IMR-90 (cell line): ENCODE data around the gene CAMTA2. TPM values are rescaled to one million over a fixed set of nuclear protein-coding genes. Genes with fewer than 3 reads are reported as not detected.

Experiments used
- ATAC-seq: fragments of 200-7000 bp; cut with Tn5 transposase; 2 replicates; pipeline ENCODE4 v1.9.1; 2020; ENCODE audit warnings: low read depth, mild to moderate bottlenecking, moderate library complexity
- BruUV-seq: library from RNA; stranded (reverse); fragments of 400-500 nt; replicated peaks from 2 replicates; lab custom pipeline; 2021; lab: Mats Ljungman, UMichigan
- CTCF ChIA-PET: fragments of 300-600 bp; formaldehyde crosslinking; extraction: SDS; loops from one replicate; lab custom pipeline; 2021; ENCODE audit warnings: antibody characterized with exemption; lab: Yijun Ruan, JAX
- POLR2A ChIA-PET: fragments of 300-600 bp; sonication (Branson Sonifier 250); formaldehyde crosslinking; loops from one replicate; lab custom pipeline; 2022; ENCODE audit warnings: antibody characterized with exemption; ENCODE audit not compliant: unreplicated experiment; lab: Charles Lee
- DNase-seq: peaks from one replicate; pipeline ENCODE4 v3.0.0; 2013
- H2AFZ ChIP-seq: replicated peaks from 2 replicates; pipeline ENCODE3; 2013; ENCODE audit warnings: low read length, mild to moderate bottlenecking; ENCODE audit not compliant: poor library complexity
- H2AK5ac ChIP-seq: 2 replicates; pipeline ENCODE4 v1.6.1; 2013; ENCODE audit warnings: low read depth, low read length, inconsistent platforms
- H2AK9ac ChIP-seq: replicated peaks from 2 replicates; pipeline ENCODE3; 2013; ENCODE audit warnings: mild to moderate bottlenecking, low read depth, low read length, moderate library complexity; ENCODE audit not compliant: poor library complexity
- H2BK120ac ChIP-seq: 2 replicates; pipeline ENCODE4 v1.6.1; 2013; ENCODE audit warnings: low read depth, low read length, inconsistent platforms
- H2BK15ac ChIP-seq: 3 replicates; pipeline ENCODE4 v1.6.1; 2013; ENCODE audit warnings: low read depth, low read length, inconsistent platforms
- H2BK20ac ChIP-seq: 2 replicates; pipeline ENCODE4 v1.6.1; 2013; ENCODE audit warnings: low read depth, mild to moderate bottlenecking, inconsistent platforms, low read length, moderate library complexity
- H2BK5ac ChIP-seq: 2 replicates; pipeline ENCODE4 v1.6.1; 2013; ENCODE audit warnings: mild to moderate bottlenecking, low read depth, low read length, inconsistent platforms; ENCODE audit not compliant: poor library complexity, severe bottlenecking
- H3K14ac ChIP-seq: replicated peaks from 2 replicates; pipeline ENCODE4 v1.6.1; 2013; ENCODE audit warnings: low read depth, low read length, inconsistent platforms
- H3K18ac ChIP-seq: 2 replicates; pipeline ENCODE4 v1.6.1; 2013; ENCODE audit warnings: low read depth, low read length, control low read depth
- H3K23ac ChIP-seq: 2 replicates; pipeline ENCODE4 v1.6.1; 2013; ENCODE audit warnings: low read depth, low read length, inconsistent platforms
- H3K27ac ChIP-seq: 2 replicates; pipeline ENCODE4 v1.5.1; 2013; ENCODE audit warnings: mild to moderate bottlenecking, control low read depth, low read length; ENCODE audit not compliant: insufficient read depth
- H3K27me3 ChIP-seq: 2 replicates; pipeline ENCODE4 v1.6.1; 2013; ENCODE audit warnings: low read length; ENCODE audit not compliant: control insufficient read depth, insufficient read depth
- H3K36me3 ChIP-seq: 2 replicates; pipeline ENCODE4 v1.6.1; 2013; ENCODE audit warnings: low read length, mixed read lengths; ENCODE audit not compliant: control insufficient read depth, insufficient read depth
- H3K4ac ChIP-seq: 2 replicates; pipeline ENCODE4 v1.6.1; 2013; ENCODE audit warnings: low read depth, low read length, inconsistent platforms
- H3K4me1 ChIP-seq: 2 replicates; pipeline ENCODE4 v1.6.1; 2013; ENCODE audit warnings: low read length, mixed read lengths; ENCODE audit not compliant: control insufficient read depth, insufficient read depth
- H3K4me2 ChIP-seq: 2 replicates; pipeline ENCODE4 v1.6.1; 2013; ENCODE audit warnings: low read depth, mild to moderate bottlenecking, control low read depth, low read length, moderate library complexity
- H3K4me3 ChIP-seq: 2 replicates; pipeline ENCODE4 v1.5.1; 2013; ENCODE audit warnings: low read depth, mild to moderate bottlenecking, control low read depth, low read length, moderate library complexity; ENCODE audit not compliant: insufficient read depth
- H3K56ac ChIP-seq: 2 replicates; pipeline ENCODE4 v1.6.1; 2013; ENCODE audit warnings: low read length, inconsistent platforms; ENCODE audit not compliant: insufficient read depth; ENCODE audit errors: extremely low read depth
- H3K79me1 ChIP-seq, 2 experiments: 2 replicates each; pipeline ENCODE4 v1.6.1; 2013; ENCODE audit warnings: low read length in 2 of 2, inconsistent platforms in 1 of 2, low read depth in 1 of 2
- H3K9ac ChIP-seq: 2 replicates; pipeline ENCODE4 v1.6.1; 2013; ENCODE audit warnings: low read depth, low read length, control low read depth
- H3K9me1 ChIP-seq: 2 replicates; pipeline ENCODE4 v1.6.1; 2013; ENCODE audit warnings: low read length, inconsistent platforms; ENCODE audit not compliant: insufficient read depth
- H3K9me3 ChIP-seq: 2 replicates; pipeline ENCODE4 v1.6.1; 2013; ENCODE audit warnings: low read length; ENCODE audit not compliant: control insufficient read depth, insufficient read depth
- H4K20me1 ChIP-seq: 2 replicates; pipeline ENCODE4 v1.6.1; 2013; ENCODE audit warnings: low read length, inconsistent platforms; ENCODE audit not compliant: insufficient read depth
- H4K5ac ChIP-seq: 2 replicates; pipeline ENCODE4 v1.6.1; 2013; ENCODE audit warnings: mild to moderate bottlenecking, low read depth, low read length, control low read depth
- H4K8ac ChIP-seq, 2 experiments: 2 replicates each; pipeline ENCODE4 v1.6.1; 2013; ENCODE audit warnings: low read depth in 2 of 2, low read length in 2 of 2, control low read depth in 1 of 2, inconsistent platforms in 1 of 2
- H4K91ac ChIP-seq: 2 replicates; pipeline ENCODE4 v1.6.1; 2013; ENCODE audit warnings: low read depth, low read length, inconsistent platforms; ENCODE audit not compliant: insufficient read depth
- BHLHE40 ChIP-seq: fragments of 150-350 bp; IDR thresholded peaks from 2 replicates; pipeline ENCODE4 v1.6.1; 2016; ENCODE audit warnings: mild to moderate bottlenecking, low read depth, low read length
- CEBPB ChIP-seq: IDR thresholded peaks from 2 replicates; pipeline ENCODE4 v1.6.1; 2012; ENCODE audit warnings: low read depth, low read length, improper control_type of control experiment
- CHD1 ChIP-seq: IDR thresholded peaks from 2 replicates; pipeline ENCODE4 v1.6.1; 2012; ENCODE audit warnings: low read depth, low read length, improper control_type of control experiment
- CTCF ChIP-seq: conservative IDR thresholded peaks from 2 replicates; pipeline ENCODE4 v1.5.1; 2012; ENCODE audit warnings: mild to moderate bottlenecking, low read depth, low read length, improper control_type of control experiment
- MAFK ChIP-seq: IDR thresholded peaks from 2 replicates; pipeline ENCODE4 v1.6.1; 2012; ENCODE audit warnings: low read depth, low read length, improper control_type of control experiment
- MAZ ChIP-seq: IDR thresholded peaks from 2 replicates; pipeline ENCODE4 v1.6.1; 2012; ENCODE audit warnings: low read depth, mild to moderate bottlenecking, low read length, improper control_type of control experiment, moderate library complexity, borderline replicate concordance
- MXI1 ChIP-seq: IDR thresholded peaks from 2 replicates; pipeline ENCODE4 v1.6.1; 2012; ENCODE audit warnings: low read depth, mild to moderate bottlenecking, low read length, moderate library complexity, borderline replicate concordance
- NFE2L2 ChIP-seq: fragments of 150-350 bp; IDR thresholded peaks from 2 replicates; pipeline ENCODE4 v1.6.1; 2016; ENCODE audit warnings: low read depth, mild to moderate bottlenecking, low read length
- POLR2A ChIP-seq: IDR thresholded peaks from 2 replicates; pipeline ENCODE4 v1.6.1; 2012; ENCODE audit warnings: mild to moderate bottlenecking, low read depth, low read length
- RAD21 ChIP-seq: IDR thresholded peaks from 2 replicates; pipeline ENCODE4 v1.6.1; 2012; ENCODE audit warnings: low read length, improper control_type of control experiment
- RCOR1 ChIP-seq: IDR thresholded peaks from 2 replicates; pipeline ENCODE4 v1.6.1; 2012; ENCODE audit warnings: mild to moderate bottlenecking, low read length, improper control_type of control experiment; ENCODE audit not compliant: insufficient replicate concordance
- RFX5 ChIP-seq: IDR thresholded peaks from 2 replicates; pipeline ENCODE4 v1.8.0; 2012; ENCODE audit warnings: low read depth, mild to moderate bottlenecking, low read length, moderate library complexity
- SMC3 ChIP-seq: fragments of 150-350 bp; IDR thresholded peaks from 2 replicates; pipeline ENCODE4 v1.6.1; 2016; ENCODE audit warnings: low read depth, mild to moderate bottlenecking, antibody characterized with exemption, low read length, moderate library complexity
- USF2 ChIP-seq: fragments of 150-350 bp; IDR thresholded peaks from 2 replicates; pipeline ENCODE4 v1.6.1; 2017; ENCODE audit warnings: mild to moderate bottlenecking, antibody characterized with exemption, low read length, low read depth
- WGBS, 2 experiments: methylation state at CpG; one replicate each; pipeline versions ENCODE4 v1.1.5 to v1.1.7; 2013; ENCODE audit warnings: missing lambda C conversion rate in 2 of 2; ENCODE audit not compliant: insufficient read length in 1 of 2; ENCODE audit errors: extremely low coverage in 2 of 2; 5-methylcytosine and 5-hydroxymethylcytosine counted together
- dilution Hi-C: fragments of 300-500 bp; cut with HindIII; formaldehyde crosslinking; loops from one replicate; pipeline ENCODE4 v1.14.3; 2018; ENCODE audit warnings: low sequenced_read_pairs; ENCODE audit not compliant: unreplicated experiment
- in situ Hi-C: fragments of 300-500 bp; cut with MboI; formaldehyde crosslinking; loops from 3 replicates; pipeline ENCODE4 v1.14.3; 2019; ENCODE audit warnings: low sequenced_read_pairs, inconsistent platforms, mixed read lengths
- intact Hi-C: fragments of 100-400 bp; cut with micrococcal nuclease; formaldehyde crosslinking; loops from 2 replicates; pipeline ENCODE4 v1.10.0; 2022
- polyA plus RNA-seq, 3 experiments: library from polyadenylated mRNA; depleted of rRNA; stranded (reverse); fragments of >200 nt; gene quantifications; 2 replicates each; pipeline ENCODE4 v1.2.3, GENCODE V29; 2012; ENCODE audit warnings: low replicate concordance in 1 of 3
- total RNA-seq: library from RNA; depleted of rRNA; stranded (reverse); fragments of >200 nt; gene quantifications from 2 replicates; pipeline ENCODE4 v1.2.3, GENCODE V29; 2012

CAMTA2 gene
- total and polyA plus RNA-seq, 2 of the 4 experiments (the other 2 are of a cell fraction) = 1.4 to 54.7 TPM

- Histone ChIP-seq H3K18ac (no peak overlapping the region), H3K36me3 (peaks cover 33% of the 10 kb centered on the region), H2AFZ (peak overlapping the region; percentile 89), H3K4me1 (peaks cover 14% of the 10 kb centered on the region), H2AK5ac (peak overlapping the region; percentile 81), H3K4me3 (peak overlapping the region; percentile 68), H3K9me3 (no peaks in the 10 kb centered on the region), H2BK5ac (peak overlapping the region; percentile 5), H4K5ac (no peak overlapping the region), H2BK20ac (no peak overlapping the region), H3K9me1 (peaks cover 12% of the 10 kb centered on the region), H2BK120ac (no peak overlapping the region), H3K23ac (peak overlapping the region; percentile 99), H3K27ac (peak overlapping the region; percentile 71), H4K91ac (peak overlapping the region; percentile 51; the same call in 1 of the 2 replicates), H3K9ac (peak overlapping the region; percentile 81), H3K27me3 (no peaks in the 10 kb centered on the region), H2AK9ac (peak overlapping the region; percentile 97), H4K20me1 (peaks cover 27% of the 10 kb centered on the region; the same call in 1 of the 2 replicates), H3K79me1 (peaks cover 17 to 50% of the 10 kb centered on the region in 2 experiments; a peak in 3 of 4 replicates), H3K4ac (peak overlapping the region; percentile 82), H3K56ac (peak overlapping the region; percentile 69), H3K14ac (peak overlapping the region; percentile 86), H2BK15ac (no peak overlapping the region), H3K4me2 (peak overlapping the region; percentile 94), H4K8ac (peak overlapping the region; percentile 1 to 71; a peak in 2 of 4 replicates)
- in situ Hi-C loops = no loop called here
- WGBS, 2 experiments = 56% methylated on average over 8 of the region's 19 CpGs; no CpG with 5 or more reads in 1 of the 2 experiments
- no peak for ATAC-seq
- ChIA-PET CTCF (interaction anchor here (0.5 to 1.6 kb wide), 3 partner anchors 28 to 524 kb away, joined by 3 read pairs; partner anchors contain the start of gene SPAG7), POLR2A (interaction anchor here (2.0 kb wide), 1 partner anchor 27 kb away, joined by 14 read pairs; the partner anchor contains the start of gene SPAG7)
- DNase-seq = no peak
- dilution Hi-C loops = no loop called here
- intact Hi-C loops = no loop called here
- no TSS peak for BruUV-seq
- TF ChIP-seq SMC3 (no peak), CTCF (no peak), POLR2A (no peak), BHLHE40 (no peak), MAZ (no peak), RFX5 (no peak), RCOR1 (no peak), NFE2L2 (no peak), CHD1 (no peak), MXI1 (no peak), RAD21 (no peak), MAFK (no peak), USF2 (no peak), CEBPB (no peak)
These were observed 48.6 kb downstream of the CAMTA2 start for GRCh38 chr17:4938688-4939545.
